Thyroid gland (tissue), 4 donors: ENCODE data around the gene CTNNA3. TPM values are rescaled to one million over a fixed set of nuclear protein-coding genes. Genes with fewer than 3 reads are reported as not detected.

Source experiments
- DNase-seq, 2 donors: peaks; one replicate each; pipeline ENCODE4 v3.0.0-alpha.2; 2019
- H3K27ac ChIP-seq, 3 donors: fragments of 200-600 bp; sonication (generic); 1 replicate in 2 of 3; 2 replicates in 1 of 3; pipeline ENCODE4 v1.5.1; 2016 to 2019; ENCODE audit warnings: mild to moderate bottlenecking in 1 of 3, moderate library complexity in 1 of 3
- H3K27me3 ChIP-seq: fragments of 200-600 bp; sonication (generic); one replicate; pipeline ENCODE4 v1.5.1; 2019
- H3K36me3 ChIP-seq, 2 donors: fragments of 200-600 bp; sonication (generic); one replicate each; pipeline ENCODE4 v1.5.1; 2016 to 2019
- H3K4me1 ChIP-seq, 2 donors: fragments of 200-600 bp; sonication (generic); one replicate each; pipeline ENCODE4 v1.5.1; 2017 to 2019
- H3K4me3 ChIP-seq, 3 donors: fragments of 200-600 bp; sonication (generic); replicated peaks in 1 of 3; 1 replicate in 2 of 3; 2 replicates in 1 of 3; pipeline ENCODE4 v1.5.1; 2016; ENCODE audit warnings: mild to moderate bottlenecking in 1 of 3
- H3K9me3 ChIP-seq: fragments of 200-600 bp; sonication (generic); one replicate; pipeline ENCODE4 v1.5.1; 2017
- CTCF ChIP-seq, 6 experiments: fragments of 200-600 bp in 3 of 6; fragments of 450-650 bp in 3 of 6; sonication (generic) in 3 of 6; IDR thresholded peaks; one replicate each; pipeline ENCODE4 v1.5.1; 2016 to 2019; ENCODE audit warnings: antibody characterized with exemption in 6 of 6, mild to moderate bottlenecking in 2 of 6, inconsistent platforms in 1 of 6, moderate library complexity in 1 of 6
- POLR2A ChIP-seq, 2 donors: fragments of 450-650 bp; IDR thresholded peaks; one replicate each; pipeline ENCODE4 v1.6.1; 2017; ENCODE audit warnings: antibody characterized with exemption in 2 of 2, mild to moderate bottlenecking in 2 of 2, moderate library complexity in 1 of 2
- WGBS, 2 donors: methylation state at CpG; one replicate each; pipeline ENCODE4 v1.1.5; 2017; 5-methylcytosine and 5-hydroxymethylcytosine counted together
- intact Hi-C: fragments of 100-400 bp; cut with DNase I; formaldehyde crosslinking; loops from one replicate; pipeline ENCODE4 v1.15.1; 2023
- total RNA-seq, 4 donors: library from RNA; depleted of rRNA; stranded (reverse); fragments of >200 nt; gene quantifications; one replicate each; pipeline ENCODE4 v1.2.3, GENCODE V29; 2016

Gene CTNNA3
- total RNA-seq, 4 donors from 2014 or later: 0.11 to 0.79 (median 0.13) TPM; not detected in 1

GRCh38 chr10:67200913-67201564 lies 495.0 kb downstream of the CTNNA3 start:
- intact Hi-C loops: no loop called here
- no peaks in the 10 kb centered on the region for H3K4me1 ChIP-seq
- H3K4me3 ChIP-seq: no peak overlapping the region
- H3K27ac ChIP-seq: no peak overlapping the region
- TF ChIP-seq POLR2A (IDR thresholded peaks at IDR 0.05) (no peak), CTCF (IDR thresholded peaks at IDR 0.05) (no peak)
- H3K36me3 ChIP-seq: no peaks in the 10 kb centered on the region
- no peaks in the 10 kb centered on the region for H3K27me3 ChIP-seq
- WGBS, 2 donors: 84 to 87% methylated on average over 3 of the region's 3 CpGs
- no peaks in the 10 kb centered on the region for H3K9me3 ChIP-seq
- no peak for DNase-seq

GRCh38 chr10:67175354-67175753 lies 520.6 kb downstream of the CTNNA3 start:
- 87 to 91% methylated on average over 2 of the region's 2 CpGs for WGBS, 2 donors
- Histone ChIP-seq H3K4me3 (no peak overlapping the region), H3K4me1 (no peaks in the 10 kb centered on the region), H3K9me3 (no peaks in the 10 kb centered on the region), H3K27me3 (no peaks in the 10 kb centered on the region), H3K36me3 (no peaks in the 10 kb centered on the region), H3K27ac (no peak overlapping the region)
- DNase-seq: no peak
- no peak for TF ChIP-seq CTCF (IDR thresholded peaks at IDR 0.05)
- TF ChIP-seq POLR2A (IDR thresholded peaks at IDR 0.05): no peak
- intact Hi-C loops: no loop called here

GRCh38 chr10:67173787-67174186 lies 522.2 kb downstream of the CTNNA3 start:
- intact Hi-C loops: no loop called here
- H3K9me3 ChIP-seq: no peaks in the 10 kb centered on the region
- no peak for DNase-seq
- no peaks in the 10 kb centered on the region for H3K36me3 ChIP-seq
- H3K27ac ChIP-seq: no peak overlapping the region
- no peaks in the 10 kb centered on the region for H3K4me1 ChIP-seq
- H3K4me3 ChIP-seq: no peak overlapping the region
- no peak for TF ChIP-seq CTCF (IDR thresholded peaks at IDR 0.05)
- no peak for TF ChIP-seq POLR2A (IDR thresholded peaks at IDR 0.05)
- no peaks in the 10 kb centered on the region for H3K27me3 ChIP-seq

GRCh38 chr10:67171970-67172369 lies 524.0 kb downstream of the CTNNA3 start:
- Histone ChIP-seq H3K9me3 (no peaks in the 10 kb centered on the region), H3K4me3 (no peak overlapping the region), H3K27ac (no peak overlapping the region), H3K36me3 (no peaks in the 10 kb centered on the region), H3K27me3 (no peaks in the 10 kb centered on the region), H3K4me1 (no peaks in the 10 kb centered on the region)
- DNase-seq: no peak
- 25 to 31% methylated on average over 1 of the region's 1 CpG for WGBS, 2 donors
- intact Hi-C loops: no loop called here
- no peak for TF ChIP-seq CTCF (IDR thresholded peaks at IDR 0.05)
- TF ChIP-seq POLR2A (IDR thresholded peaks at IDR 0.05): no peak

GRCh38 chr10:67156239-67156638 lies 539.8 kb downstream of the CTNNA3 start:
- Histone ChIP-seq H3K27me3 (no peaks in the 10 kb centered on the region), H3K4me1 (no peaks in the 10 kb centered on the region), H3K27ac (no peak overlapping the region), H3K9me3 (no peaks in the 10 kb centered on the region), H3K36me3 (no peaks in the 10 kb centered on the region), H3K4me3 (no peak overlapping the region)
- intact Hi-C loops: no loop called here
- TF ChIP-seq POLR2A (IDR thresholded peaks at IDR 0.05) (no peak), CTCF (IDR thresholded peaks at IDR 0.05) (no peak)
- DNase-seq: no peak
